HG03045 (cell line): ENCODE data around the gene TMEM45A.
"Not testable (repeated sequence)": the region's sequence is repeated elsewhere in the genome, so short reads cannot be mapped to it uniquely, and the experiment has no call there.

ENCODE experiments used
- ATAC-seq: cut with Tn5 transposase; IDR thresholded peaks from one replicate; pipeline ENCODE4 v1.9.1; 2021; ENCODE audit warnings: mild to moderate bottlenecking, moderate library complexity; ENCODE audit not compliant: unreplicated experiment

The TMEM45A gene

DNA sequence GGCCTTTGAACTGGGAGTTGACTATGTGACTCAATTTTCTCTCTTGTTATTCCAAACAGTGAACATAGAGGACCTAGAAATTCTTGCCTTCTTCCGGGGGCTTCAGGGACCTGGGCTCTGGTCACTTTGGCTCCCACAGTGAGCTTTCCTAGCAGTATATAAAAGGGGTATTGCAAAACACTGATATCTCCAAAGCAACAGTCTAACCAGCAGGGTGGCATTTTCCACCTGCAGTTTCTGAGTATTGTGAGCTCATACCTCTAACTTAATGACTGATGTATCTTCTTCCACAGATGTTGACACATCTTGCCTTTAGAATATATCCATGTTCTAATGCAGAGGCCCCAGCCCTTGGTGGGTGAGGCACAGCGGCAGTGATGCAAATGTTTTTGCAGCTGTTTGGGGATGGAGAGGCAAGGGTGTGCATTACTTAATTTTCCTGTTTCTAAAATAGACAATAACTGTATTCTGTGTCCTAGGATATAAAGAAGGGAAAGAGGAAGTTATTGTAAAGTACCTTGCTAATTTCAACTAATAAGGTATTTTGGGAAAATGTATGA lies 71.3 kb downstream of the TMEM45A start:
- ATAC-seq: no peak

DNA sequence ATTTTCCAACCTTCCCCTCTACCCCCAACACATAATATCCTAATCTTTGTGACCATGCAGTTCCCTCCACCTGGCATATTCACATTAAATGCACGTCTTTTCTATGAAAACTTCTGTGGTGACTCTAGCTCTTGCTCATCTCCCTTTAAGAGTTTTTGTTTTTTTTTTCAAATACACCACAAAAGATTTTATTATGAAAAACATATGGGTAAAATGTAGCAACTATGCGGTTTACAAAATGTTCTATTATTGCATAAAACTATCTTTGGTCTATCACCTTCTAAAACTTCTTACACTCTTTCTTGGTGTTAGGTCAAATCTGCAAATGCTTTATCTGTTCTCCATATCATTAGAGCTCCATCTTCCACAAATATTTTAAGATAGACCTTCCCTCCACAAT lies 78.4 kb downstream of the TMEM45A start:
- no peak for ATAC-seq

DNA sequence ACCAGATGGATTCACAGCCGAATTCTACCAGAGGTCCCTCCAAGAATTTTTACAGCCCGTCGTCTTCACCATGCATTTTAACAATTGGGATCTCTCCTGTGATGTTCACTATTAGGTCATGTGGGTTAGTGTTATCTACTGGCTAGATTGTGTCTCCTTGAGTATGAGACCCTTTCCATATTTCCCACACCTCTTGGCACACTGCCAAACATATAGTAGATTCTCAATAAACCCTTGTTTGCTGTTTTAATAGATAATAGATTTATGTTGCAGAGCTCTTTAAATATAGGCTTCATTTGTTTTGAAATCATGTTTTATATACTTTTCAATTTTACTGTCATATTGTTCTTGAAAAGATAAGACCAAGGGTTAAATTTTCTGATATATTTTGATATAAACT lies 82.1 kb downstream of the TMEM45A start:
- no peak for ATAC-seq

DNA sequence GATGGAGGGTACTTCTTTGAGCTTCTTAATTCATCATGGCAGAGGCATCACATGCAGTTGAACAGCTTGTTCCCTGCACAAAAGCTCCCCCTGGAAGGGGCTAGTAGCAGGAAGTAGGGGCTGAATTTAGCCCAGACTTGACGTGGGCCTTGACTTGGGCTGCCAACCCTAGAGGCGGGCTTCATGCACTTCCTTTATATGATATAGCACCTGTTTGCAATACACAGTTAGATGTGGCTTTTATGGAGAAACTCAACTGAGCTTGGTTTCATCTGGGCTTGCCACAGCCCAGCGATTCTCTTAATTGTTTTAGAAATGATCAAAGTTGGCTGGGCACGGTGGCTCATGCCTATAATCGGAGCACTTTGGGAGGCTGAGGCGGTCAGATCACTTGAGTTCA lies 83.3 kb downstream of the TMEM45A start:
- ATAC-seq: no peak

DNA sequence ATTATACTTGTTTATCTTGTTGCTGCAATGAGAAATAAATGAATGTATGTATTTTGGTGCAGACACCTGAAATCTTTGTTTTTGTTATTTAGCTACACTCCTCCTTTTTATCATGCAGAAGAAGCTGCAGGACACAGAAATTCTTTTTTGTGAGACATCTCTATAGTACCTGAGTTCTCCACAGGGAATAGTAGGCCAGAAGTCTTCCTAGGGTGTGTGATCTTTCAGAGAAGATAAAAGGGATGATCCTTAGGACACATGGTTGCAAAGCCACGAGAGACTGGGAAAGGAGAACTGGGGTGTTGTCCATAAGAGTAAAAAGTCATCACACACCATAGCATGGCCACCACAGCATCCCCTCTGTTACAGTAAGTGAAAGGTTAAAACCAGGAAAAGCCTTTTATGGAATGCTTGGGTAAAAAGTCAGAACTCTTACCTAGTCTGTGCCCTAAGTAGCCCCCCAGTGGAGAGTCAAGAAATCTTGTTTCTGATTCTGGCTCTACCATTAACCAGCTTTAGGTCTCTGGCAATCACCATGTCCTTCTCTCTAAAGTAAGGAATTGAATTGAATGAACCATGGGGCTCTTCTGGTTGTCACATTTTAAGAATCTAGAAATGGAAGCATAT lies 85.1 kb downstream of the TMEM45A start:
- ATAC-seq: no peak

DNA sequence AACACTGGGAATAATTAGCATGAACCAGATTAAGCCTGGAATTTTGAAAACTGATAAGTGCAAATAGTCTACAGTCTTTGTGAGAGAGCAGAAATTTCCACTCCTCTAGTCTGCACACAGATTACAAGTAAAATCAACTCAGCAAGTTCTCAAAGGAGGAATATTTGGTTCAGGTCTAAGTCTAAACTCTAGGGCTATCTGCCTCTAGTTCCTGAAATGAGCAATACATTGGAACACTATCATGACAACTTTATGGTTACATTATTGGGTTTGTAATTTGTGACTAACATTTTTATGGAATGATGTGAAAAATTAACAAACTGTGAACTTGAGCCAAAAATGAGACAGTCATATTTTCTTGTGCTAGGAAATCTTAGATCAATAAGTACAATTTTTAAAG lies 86.2 kb downstream of the TMEM45A start:
- no peak for ATAC-seq

DNA sequence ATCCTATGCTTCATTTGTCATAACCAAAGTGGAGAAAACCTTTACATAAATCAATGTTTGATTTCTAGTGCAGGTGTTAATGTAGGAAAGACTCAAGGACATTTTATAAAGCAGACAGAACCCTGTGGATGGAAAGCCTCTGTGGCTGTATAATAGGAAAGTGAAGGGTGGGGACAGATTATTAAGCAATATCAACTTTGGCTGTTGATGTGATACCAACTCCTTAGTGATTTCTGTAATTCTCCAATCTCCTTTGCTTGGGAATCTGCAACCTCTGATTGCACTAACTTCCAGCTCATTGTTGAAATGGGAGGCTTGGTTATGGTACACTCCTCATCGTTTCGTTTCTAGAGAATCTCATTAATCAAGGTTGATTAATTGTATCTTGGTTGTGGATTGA lies 87.7 kb downstream of the TMEM45A start:
- ATAC-seq: no peak

DNA sequence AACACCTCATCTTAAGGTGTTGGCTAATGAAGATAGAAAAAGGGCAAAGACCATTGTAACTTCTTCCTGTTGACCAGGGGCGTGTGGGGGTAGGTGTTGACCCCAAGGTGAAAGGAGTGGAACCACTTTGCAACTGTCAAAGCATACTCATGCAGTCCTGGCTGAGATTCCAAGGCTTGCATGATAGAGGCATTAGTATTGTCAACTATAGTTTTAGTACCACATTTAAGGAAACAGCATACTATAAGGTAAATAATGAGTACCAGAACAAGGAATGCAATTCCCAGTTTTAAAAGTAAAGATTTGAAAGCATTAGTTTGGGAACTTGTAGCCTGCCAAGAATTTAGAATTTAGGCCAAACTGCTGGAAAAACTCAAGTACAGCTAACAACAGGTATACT lies 89.2 kb downstream of the TMEM45A start:
- ATAC-seq: no peak

DNA sequence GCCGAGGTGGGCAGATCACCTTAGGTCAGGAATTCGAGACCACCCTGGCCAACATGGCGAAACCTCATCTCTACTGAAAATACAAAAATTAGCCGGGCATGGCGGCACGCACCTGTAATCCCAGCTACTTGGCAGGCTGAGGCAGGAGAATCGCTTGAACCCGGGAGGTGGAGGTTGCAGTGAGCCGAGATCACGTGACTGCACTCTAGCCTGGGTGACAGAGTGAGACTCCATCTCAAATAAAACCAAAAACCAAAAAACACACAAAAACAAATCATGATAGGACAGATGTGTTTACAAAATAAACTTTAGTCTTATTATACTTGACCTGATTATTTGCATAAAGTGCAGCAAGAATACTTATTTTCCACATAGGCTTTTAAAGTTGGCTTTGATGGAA lies 89.7 kb downstream of the TMEM45A start:
- not testable (repeated sequence) for ATAC-seq

DNA sequence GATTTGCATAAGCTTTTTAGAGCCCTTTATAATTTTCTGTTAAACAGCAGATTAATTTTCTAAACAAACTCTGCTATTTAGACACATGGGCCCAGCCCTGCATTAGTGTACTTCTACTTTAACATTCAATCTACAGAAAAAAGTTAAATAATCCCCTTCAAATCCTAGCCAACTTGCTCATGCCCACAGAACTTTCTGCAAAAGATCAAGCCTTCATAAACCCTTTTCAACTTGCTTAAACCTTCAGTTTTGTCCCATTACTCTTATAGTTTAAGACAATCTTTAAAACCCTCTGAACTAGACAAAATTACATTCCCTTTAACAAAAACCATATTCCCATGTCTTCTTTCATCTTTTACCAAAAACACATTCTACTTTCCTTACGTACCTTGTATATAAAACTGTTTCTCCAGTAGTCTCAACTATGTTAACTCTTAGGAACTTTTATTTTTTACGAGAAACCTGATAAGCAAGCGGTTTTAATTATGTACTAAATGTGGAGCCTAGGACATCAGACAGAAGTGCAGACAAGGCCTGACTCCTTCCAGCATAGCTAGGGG lies 91.8 kb downstream of the TMEM45A start:
- no peak for ATAC-seq

DNA sequence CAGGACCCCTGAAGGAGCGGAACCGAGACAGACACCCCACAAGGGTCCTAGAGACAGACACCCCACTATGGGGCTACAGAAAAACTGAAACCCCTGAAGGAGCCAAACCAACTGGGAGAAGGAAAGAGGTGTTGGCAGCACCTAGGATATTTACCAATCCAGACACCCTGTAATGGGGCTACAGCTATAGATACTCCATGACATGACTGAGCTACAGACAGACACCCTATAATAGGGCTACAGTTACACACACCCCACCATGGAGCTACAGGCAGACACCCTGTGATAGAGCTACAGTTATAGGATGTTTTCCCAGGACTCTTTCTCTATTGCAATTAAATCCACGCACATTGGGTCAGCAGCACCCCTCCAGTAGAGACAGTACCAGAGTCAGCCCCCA lies 94.4 kb downstream of the TMEM45A start:
- no peak for ATAC-seq

DNA sequence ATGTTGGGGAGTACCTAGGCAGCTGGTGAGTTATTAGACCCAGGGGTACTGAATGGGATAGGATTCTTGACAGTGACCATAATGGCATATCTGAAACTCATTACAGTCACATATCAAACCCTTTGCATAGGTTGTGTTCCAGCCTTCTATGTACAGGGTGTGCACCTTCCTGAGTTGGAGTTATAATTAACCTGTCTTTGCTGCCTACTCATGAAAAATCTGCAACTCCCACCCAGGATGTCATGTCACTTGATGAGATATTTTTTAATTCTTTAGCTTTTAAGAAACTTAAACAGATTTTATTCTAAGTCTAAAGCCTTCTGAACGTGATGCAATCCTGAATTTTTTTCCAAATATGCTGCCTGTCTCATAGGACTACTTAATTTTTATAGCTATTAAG lies 95.8 kb downstream of the TMEM45A start:
- no peak for ATAC-seq

DNA sequence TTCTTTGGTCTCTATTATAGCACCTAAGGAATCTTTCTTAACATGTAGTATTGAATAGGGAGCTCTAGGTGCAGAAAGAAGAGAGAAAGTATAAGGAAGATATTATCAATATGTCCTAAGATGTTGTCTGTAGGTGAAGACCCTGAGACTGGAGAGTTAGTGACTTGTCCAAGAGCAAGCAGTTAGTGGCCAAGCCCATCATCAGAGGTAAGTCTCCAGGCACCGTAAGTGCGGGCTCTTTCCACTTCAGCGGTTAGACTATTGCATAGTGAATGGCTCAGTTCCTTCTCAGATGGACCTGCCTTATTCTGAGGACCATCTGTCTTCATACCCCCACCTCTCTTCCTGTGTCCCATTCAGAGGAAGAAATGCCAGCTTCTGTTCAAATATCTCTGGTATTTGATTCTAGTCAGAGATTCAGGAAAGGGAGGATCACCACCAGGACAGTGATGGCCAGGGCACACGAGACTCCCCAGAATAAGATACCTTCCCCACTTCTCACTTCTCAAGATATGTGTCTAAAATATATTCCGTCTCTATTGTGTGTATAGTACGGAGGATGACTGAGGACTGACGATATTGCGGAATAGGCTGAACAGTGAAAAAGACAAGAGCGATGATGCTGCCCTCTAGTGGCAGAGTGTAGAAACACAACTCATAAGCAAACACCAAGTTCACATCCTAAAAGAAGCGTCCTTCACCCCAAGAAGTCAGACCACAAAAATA lies 97.9 kb downstream of the TMEM45A start:
- peak; percentile 77 for ATAC-seq

DNA sequence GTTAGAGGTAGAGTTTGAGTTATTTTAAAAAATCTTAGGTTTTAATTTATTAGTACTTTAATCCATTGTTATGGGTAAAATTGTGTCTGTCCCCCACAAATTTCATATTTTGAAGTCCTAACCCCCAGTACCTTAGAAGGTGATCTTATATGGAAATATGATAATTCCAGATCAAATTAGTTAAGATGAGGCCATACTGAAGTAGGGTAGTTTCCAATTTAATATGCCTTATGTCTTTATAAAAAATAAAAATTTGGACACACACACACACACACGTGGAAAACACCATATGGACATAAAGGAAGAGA lies 98.4 kb downstream of the TMEM45A start:
- no peak for ATAC-seq

DNA sequence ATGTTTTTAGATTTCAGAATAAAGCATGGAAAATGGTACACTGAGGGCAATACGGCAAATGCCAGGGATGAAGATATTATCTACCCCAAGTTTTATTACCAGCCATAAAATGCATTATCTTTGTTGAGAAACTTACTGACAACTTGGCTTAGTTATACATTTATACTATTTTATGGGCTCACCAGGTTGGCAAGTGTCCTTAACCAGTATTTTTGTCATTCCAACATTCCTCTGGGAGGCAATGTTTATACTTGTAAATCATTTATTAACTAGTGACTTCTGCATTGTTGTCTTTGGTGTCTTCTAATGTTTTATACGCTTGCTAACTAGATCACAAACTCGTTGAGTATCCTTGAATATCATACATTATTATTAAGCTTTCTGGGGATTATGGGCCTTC lies 99.0 kb downstream of the TMEM45A start:
- ATAC-seq: no peak

DNA sequence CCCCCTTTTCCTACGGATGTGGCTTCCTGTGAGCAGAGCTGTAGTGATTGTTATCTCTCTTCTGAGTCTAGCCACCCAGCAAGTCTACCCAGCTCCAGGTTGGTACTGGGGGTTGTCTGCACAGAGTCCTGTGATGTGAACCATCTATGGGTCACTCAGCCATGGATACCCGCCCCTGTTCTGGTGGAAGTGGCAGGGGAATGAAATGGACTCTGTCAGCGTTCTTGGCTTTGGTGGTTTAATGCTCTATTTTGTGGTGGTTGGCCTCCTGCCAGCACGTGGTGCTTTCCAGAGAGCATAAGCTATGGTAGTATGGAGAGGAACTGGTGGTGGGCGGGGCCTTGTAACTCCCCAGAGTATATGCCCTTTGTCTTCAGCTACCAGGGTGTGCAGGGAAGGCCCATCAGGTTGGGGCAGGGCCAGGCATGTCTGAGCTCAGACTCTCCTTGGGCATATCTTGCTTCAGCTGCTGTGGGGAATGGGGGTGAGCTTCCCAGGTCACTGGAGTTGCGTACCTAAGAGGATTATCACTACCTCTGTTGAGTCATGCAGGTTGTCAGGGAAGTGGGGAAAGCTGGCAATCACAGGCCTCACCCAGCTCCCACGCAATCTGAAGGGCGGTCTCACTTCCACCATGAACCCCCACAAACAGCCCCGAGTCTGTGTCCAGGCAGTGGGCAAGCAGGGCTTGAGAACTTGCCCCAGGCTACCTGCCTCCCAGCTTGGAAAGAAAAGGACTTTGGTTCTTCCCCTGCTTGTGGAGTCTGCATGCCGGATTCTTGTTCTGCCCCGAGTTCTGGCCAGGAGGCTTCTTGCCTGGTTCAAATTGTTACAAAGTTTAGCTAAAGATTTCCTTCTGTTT lies 108.0 kb downstream of the TMEM45A start:
- ATAC-seq: no peak

DNA sequence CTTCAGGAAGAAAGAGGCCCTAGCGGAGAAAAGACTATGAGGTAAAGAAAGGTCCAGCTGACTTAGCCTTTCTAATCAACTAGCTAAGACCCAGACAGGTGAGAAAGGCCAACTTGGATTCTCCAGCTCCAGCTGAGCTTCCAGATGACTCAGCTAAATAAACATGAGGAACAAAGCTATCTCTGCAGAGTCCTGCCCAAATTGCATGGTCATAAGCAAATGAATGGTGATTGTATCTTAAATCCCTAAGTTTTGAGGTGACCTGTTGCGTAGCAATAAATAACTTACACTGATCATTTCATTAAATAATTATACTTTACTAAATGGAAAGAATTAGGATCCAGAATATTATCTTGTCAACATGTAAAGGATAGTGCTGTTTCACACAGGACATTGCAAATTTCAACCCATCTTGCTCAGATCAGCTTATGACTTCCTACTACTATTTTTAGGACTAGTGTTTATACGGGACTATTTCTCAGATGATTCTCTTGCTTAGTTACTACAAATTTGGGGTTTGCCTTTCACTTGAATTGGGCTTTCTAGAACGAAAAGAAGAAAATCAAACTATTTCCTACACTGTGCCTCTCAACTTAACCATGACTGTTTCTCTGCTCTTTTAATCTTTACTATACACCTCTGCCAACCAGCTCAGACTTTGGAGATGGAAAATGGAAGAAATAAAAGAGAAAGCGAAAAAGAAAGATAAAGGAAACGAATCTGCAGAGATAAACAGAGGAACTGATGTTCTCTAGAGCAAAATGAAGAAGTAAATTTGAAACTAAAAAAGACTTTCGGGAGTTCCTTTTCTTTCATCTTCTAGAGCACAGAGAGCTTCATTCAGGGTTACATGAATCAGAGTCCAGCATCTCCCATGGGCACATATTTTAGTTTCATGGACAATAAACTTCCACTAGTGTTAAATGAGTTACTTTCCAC lies 110.4 kb downstream of the TMEM45A start:
- ATAC-seq: peak; percentile 49

DNA sequence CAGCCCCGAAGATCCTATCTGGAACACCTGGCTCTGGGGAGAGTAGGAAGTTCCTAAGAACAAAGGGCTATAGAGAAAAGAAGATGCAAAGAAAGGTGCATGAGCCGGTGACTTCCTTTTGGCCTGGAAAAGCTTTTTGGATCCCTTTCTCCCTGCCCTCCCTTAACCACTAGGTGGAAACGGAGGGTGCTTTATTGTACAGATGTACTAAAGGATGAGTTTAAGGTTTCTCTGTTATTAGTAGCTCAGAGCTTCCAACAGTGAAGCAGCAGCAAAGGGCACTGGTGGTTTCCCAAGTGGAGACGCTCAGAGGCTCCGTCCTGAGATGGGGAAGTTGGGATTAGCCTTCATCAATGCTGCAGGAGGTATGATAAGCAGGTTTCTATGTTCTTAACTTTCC lies 111.0 kb downstream of the TMEM45A start:
- peak; percentile 34 for ATAC-seq

DNA sequence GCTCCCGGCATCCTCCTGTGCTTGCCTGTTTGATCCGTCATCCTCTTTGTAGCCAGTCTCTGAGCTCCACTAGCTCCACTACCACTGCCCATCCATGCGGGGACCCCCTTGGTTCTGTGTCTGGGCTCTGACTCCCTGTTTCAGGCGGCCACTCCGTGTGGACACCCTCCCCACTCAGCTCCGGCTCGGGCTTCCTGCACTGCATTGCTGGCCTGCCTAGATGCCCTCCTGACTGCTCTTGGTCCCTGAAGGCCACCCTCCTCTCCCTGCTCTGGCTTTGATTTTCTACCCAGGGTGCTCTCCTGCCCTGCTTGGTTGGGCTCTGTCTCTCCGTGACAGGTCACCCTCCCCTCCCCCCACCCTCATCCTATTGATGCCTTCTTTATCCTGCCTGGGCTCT lies 112.9 kb downstream of the TMEM45A start:
- ATAC-seq: no peak

DNA sequence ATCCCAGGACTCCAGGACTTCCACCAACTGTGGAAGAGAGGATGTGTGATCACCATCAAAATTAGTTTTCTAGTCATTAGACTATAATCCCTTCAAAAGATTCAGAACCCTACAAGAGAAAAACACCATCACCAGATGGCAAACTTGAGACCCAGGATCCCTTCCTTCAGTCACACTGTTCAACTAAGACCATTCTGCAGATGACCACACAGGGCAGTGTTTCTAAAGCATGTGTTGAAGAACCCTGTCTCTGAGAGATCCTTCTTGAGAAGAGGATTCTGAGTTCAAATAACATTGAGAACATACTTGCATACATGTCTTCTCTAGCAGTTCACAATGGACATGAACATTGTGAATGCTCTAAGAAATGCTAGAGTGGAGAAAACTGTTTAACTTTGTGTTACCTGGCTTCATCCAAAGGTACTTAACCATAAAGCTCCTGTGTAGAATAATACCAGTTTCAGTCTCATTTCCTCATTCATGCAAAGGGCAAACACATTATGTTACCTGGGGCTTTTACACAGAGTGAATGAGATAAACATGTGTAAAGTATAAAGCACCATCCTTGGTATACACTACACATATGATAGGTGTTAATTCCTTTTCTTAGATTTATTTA lies 114.6 kb downstream of the TMEM45A start:
- ATAC-seq: peak; percentile 65
